ENCODE data around the gene NPIPB9. TPM values are rescaled to one million over a fixed set of nuclear protein-coding genes. Genes with fewer than 3 reads are reported as not detected.
"Not testable (repeated sequence)": the region's sequence is repeated elsewhere in the genome, so short reads cannot be mapped to it uniquely, and the experiment has no call there.

Gene NPIPB9
- total and polyA plus RNA-seq, 2 of the 8 experiments (the other 6 are each of a cell fraction or from before 2014, with no cell fraction given): 0.41 to 2.4 TPM

- H3K27ac ChIP-seq (ENCODE audit: low read depth, low read length); DNase-seq (ENCODE audit: low read depth in 1 of 2, low spot score in 2 of 2); H3K36me3 ChIP-seq (ENCODE audit: control insufficient read depth in 2 of 4, insufficient read depth in 4 of 4, low read length in 3 of 4); H3K4ac ChIP-seq (replicated peaks; ENCODE audit: insufficient read length, low read depth, low read length); H3K56ac ChIP-seq (replicated peaks; ENCODE audit: insufficient read length, low read depth, low read length); H2AFZ ChIP-seq (ENCODE audit: low read length); H3K18ac ChIP-seq (ENCODE audit: extremely low read depth, low read length); H3K4me1 ChIP-seq (replicated peaks in 1 of 4; ENCODE audit: control insufficient read depth in 3 of 4, insufficient read depth in 4 of 4, low read length in 3 of 4); CTCF ChIA-PET (ENCODE audit: partially characterized antibody); H2BK120ac ChIP-seq (replicated peaks; ENCODE audit: low read depth, low read length); H4K20me1 ChIP-seq (replicated peaks in 1 of 2; ENCODE audit: control insufficient read depth in 1 of 2, insufficient read depth in 2 of 2, low read length in 2 of 2); H3K9me3 ChIP-seq (ENCODE audit: insufficient read depth in 2 of 2, low read depth in 1 of 2, low read length in 1 of 2); H3K79me2 ChIP-seq (ENCODE audit: control insufficient read depth in 1 of 2, insufficient read depth in 2 of 2, low read length in 2 of 2); H3K79me1 ChIP-seq (ENCODE audit: low read depth, low read length); H3K4me2 ChIP-seq (ENCODE audit: insufficient read depth in 1 of 2, low read depth in 2 of 2, low read length in 2 of 2); FAIRE-seq; H3K27me3 ChIP-seq (replicated peaks in 1 of 4; ENCODE audit: control insufficient read depth in 3 of 4, extremely low read depth in 1 of 4, insufficient read depth in 3 of 4, low read length in 3 of 4); H3K23me2 ChIP-seq (ENCODE audit: low read depth, low read length); H3K4me3 ChIP-seq (ENCODE audit: extremely low read depth in 1 of 4, insufficient read depth in 2 of 4, low read depth in 3 of 4, low read length in 4 of 4); H4K91ac ChIP-seq (replicated peaks; ENCODE audit: insufficient read length, low read length); H2BK5ac ChIP-seq (ENCODE audit: low read depth, low read length); H3K9ac ChIP-seq (replicated peaks in 1 of 4; ENCODE audit: extremely low read depth in 1 of 4, low read depth in 3 of 4, low read length in 3 of 4); POLR2A ChIA-PET (ENCODE audit: partially characterized antibody); H2BK15ac ChIP-seq (ENCODE audit: low read length); H3K23ac ChIP-seq (ENCODE audit: insufficient read length); H4K5ac ChIP-seq (ENCODE audit: insufficient read length, low read depth, low read length); H2BK12ac ChIP-seq (ENCODE audit: low read depth, low read length); H3K14ac ChIP-seq (ENCODE audit: insufficient read length); H2AK5ac ChIP-seq (ENCODE audit: low read depth, low read length); H2BK20ac ChIP-seq (ENCODE audit: low read length); H4K8ac ChIP-seq (ENCODE audit: extremely low read depth, insufficient read depth, low read length): not testable (repeated sequence)
- no CpG with 5 or more reads among the region's 11 CpGs for WGBS, 2 experiments (ENCODE audit: extremely low coverage in 1 of 2, insufficient coverage in 1 of 2, insufficient read length in 1 of 2, insufficient replicate concordance in 2 of 2, low coverage in 1 of 2, low lambda C conversion rate in 2 of 2, missing lambda C conversion rate in 1 of 2)
Measured at GRCh38 chr16:28807445-28808120, 56.0 kb downstream of the NPIPB9 start.
